Ishikawa (cell line): ENCODE measurements around the gene SRP14.

Experiments
- CEBPB ChIP-seq: IDR thresholded peaks from 2 replicates; pipeline ENCODE4 v1.6.1; 2012
- CREB1 ChIP-seq: IDR thresholded peaks from 2 replicates; pipeline ENCODE4 v1.6.1; 2012; ENCODE audit warnings: low read depth
- EP300 ChIP-seq: IDR thresholded peaks from 2 replicates; pipeline ENCODE4 v1.6.1; 2012; ENCODE audit warnings: borderline replicate concordance
- FOXM1 ChIP-seq: IDR thresholded peaks from 2 replicates; pipeline ENCODE4 v1.6.1; 2012; ENCODE audit warnings: low read depth, borderline replicate concordance
- RAD21 ChIP-seq: IDR thresholded peaks from 2 replicates; pipeline ENCODE4 v1.6.1; 2012; ENCODE audit warnings: low read depth
- REST ChIP-seq: IDR thresholded peaks from 2 replicates; pipeline ENCODE4 v1.6.1; 2012; ENCODE audit warnings: low read depth, mild to moderate bottlenecking
- TAF1 ChIP-seq: IDR thresholded peaks from 2 replicates; pipeline ENCODE4 v1.6.1; 2012; ENCODE audit warnings: low read depth, mild to moderate bottlenecking
- TEAD4 ChIP-seq: IDR thresholded peaks from 2 replicates; pipeline ENCODE4 v1.6.1; 2012

- no peak for TF ChIP-seq TAF1
- TF ChIP-seq RAD21, result no peak
- no peak for TF ChIP-seq EP300
- no peak for TF ChIP-seq CREB1
- TF ChIP-seq CEBPB, result no peak
- no peak for TF ChIP-seq TEAD4
- no peak for TF ChIP-seq FOXM1
- no peak for TF ChIP-seq REST
Measured at GRCh38 chr15:40051616-40052415, 12.8 kb upstream of the SRP14 start.
